ENCODE measurements around the gene B9D1.
A peak's percentile ranks its signal among the peaks of the same experiment; 100 is the strongest.

B9D1 gene

GRCh38 chr17:19301973-19302372 lies 60.5 kb downstream of the B9D1 start:
- Histone ChIP-seq H3K27ac (ENCODE audit: low read depth, low read length) (no peak overlapping the region), H3K36me3 (ENCODE audit: control insufficient read depth, low read length) (no peaks in the 10 kb centered on the region), H3K4me2 (ENCODE audit: low read length) (no peak overlapping the region), H3K9me3 (ENCODE audit: control insufficient read depth, insufficient read depth, low read length) (no peaks in the 10 kb centered on the region), H3K79me2 (ENCODE audit: control insufficient read depth, low read length) (no peaks in the 10 kb centered on the region), H4K20me1 (ENCODE audit: control insufficient read depth, insufficient read depth, low read depth, low read length) (peaks cover 28% of the 10 kb centered on the region), H3K4me1 (ENCODE audit: control insufficient read depth, low read length) (peaks cover 47% of the 10 kb centered on the region), H3F3A (ENCODE audit: control insufficient read depth, insufficient read depth) (peaks cover 17% of the 10 kb centered on the region; the same call in 1 of the 2 replicates), H3K4me3 (ENCODE audit: low read length) (no peak overlapping the region), H3K9me2 (replicated peaks; ENCODE audit: control insufficient read depth, low read length) (no peaks in the 10 kb centered on the region), H3K27me3 (ENCODE audit: control insufficient read depth, low read length) (peaks cover 63% of the 10 kb centered on the region)
- TF ChIP-seq CTCF (IDR thresholded peaks at IDR 0.05; ENCODE audit: low read depth, low read length, poor library complexity, severe bottlenecking) (no peak), EZH2phosphoT487 (IDR thresholded peaks at IDR 0.05; ENCODE audit: borderline replicate concordance, low read length) (no peak)

- H3F3A ChIP-seq (ENCODE audit: control insufficient read depth, insufficient read depth) = peaks cover 15% of the 10 kb centered on the region; the same call in 1 of the 2 replicates
- peaks cover 32% of the 10 kb centered on the region for H4K20me1 ChIP-seq (ENCODE audit: control insufficient read depth, insufficient read depth, low read depth, low read length)
- TF ChIP-seq EZH2phosphoT487 (IDR thresholded peaks at IDR 0.05; ENCODE audit: borderline replicate concordance, low read length) = peak; percentile 47; the same call in 1 of the 2 replicates
- no peak for TF ChIP-seq CTCF (IDR thresholded peaks at IDR 0.05; ENCODE audit: low read depth, low read length, poor library complexity, severe bottlenecking)
- H3K9me3 ChIP-seq (ENCODE audit: control insufficient read depth, insufficient read depth, low read length) = no peaks in the 10 kb centered on the region
- H3K9me2 ChIP-seq (replicated peaks; ENCODE audit: control insufficient read depth, low read length) = no peaks in the 10 kb centered on the region
- no peaks in the 10 kb centered on the region for H3K36me3 ChIP-seq (ENCODE audit: control insufficient read depth, low read length)
- no peak overlapping the region for H3K4me3 ChIP-seq (ENCODE audit: low read length)
- no peaks in the 10 kb centered on the region for H3K79me2 ChIP-seq (ENCODE audit: control insufficient read depth, low read length)
- H3K4me1 ChIP-seq (ENCODE audit: control insufficient read depth, low read length) = peaks cover 42% of the 10 kb centered on the region
- H3K27ac ChIP-seq (ENCODE audit: low read depth, low read length) = no peak overlapping the region
- H3K27me3 ChIP-seq (ENCODE audit: control insufficient read depth, low read length) = peaks cover 65% of the 10 kb centered on the region
- no peak overlapping the region for H3K4me2 ChIP-seq (ENCODE audit: low read length)
Measured at GRCh38 chr17:19301274-19301951, 61.1 kb downstream of the B9D1 start.

DNA sequence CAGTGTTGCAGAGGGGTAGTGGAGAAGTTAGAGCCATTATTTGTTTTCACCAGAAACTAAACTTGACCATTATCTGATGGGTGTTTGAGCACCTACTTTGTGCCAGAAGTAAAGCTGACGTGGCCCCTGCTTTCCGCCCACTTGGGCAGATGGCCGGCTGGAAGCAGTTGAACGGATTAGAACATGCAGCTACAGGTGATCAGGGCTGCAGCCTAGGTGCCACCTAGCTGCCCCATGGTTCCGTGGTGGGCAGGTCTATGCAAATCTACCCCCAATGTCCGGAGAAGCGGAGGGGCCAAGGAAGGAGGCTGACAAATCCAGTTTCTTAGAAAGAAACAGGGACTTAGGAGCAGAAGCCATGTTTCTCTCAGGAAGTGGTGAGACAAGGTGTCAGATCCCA lies 62.7 kb downstream of the B9D1 start:
- Histone ChIP-seq H3K9me2 (replicated peaks; ENCODE audit: control insufficient read depth, low read length) (no peaks in the 10 kb centered on the region), H3K4me1 (ENCODE audit: control insufficient read depth, low read length) (peaks cover 26% of the 10 kb centered on the region), H3K27ac (ENCODE audit: low read depth, low read length) (no peak overlapping the region), H3K9me3 (ENCODE audit: control insufficient read depth, insufficient read depth, low read length) (no peaks in the 10 kb centered on the region), H3K4me3 (ENCODE audit: low read length) (no peak overlapping the region), H3F3A (ENCODE audit: control insufficient read depth, insufficient read depth) (peaks cover 12% of the 10 kb centered on the region; the same call in 1 of the 2 replicates), H3K4me2 (ENCODE audit: low read length) (no peak overlapping the region), H4K20me1 (ENCODE audit: control insufficient read depth, insufficient read depth, low read depth, low read length) (peaks cover 32% of the 10 kb centered on the region), H3K79me2 (ENCODE audit: control insufficient read depth, low read length) (no peaks in the 10 kb centered on the region), H3K36me3 (ENCODE audit: control insufficient read depth, low read length) (no peaks in the 10 kb centered on the region), H3K27me3 (ENCODE audit: control insufficient read depth, low read length) (peaks cover 65% of the 10 kb centered on the region)
- TF ChIP-seq EZH2phosphoT487 (IDR thresholded peaks at IDR 0.05; ENCODE audit: borderline replicate concordance, low read length) = no peak
- TF ChIP-seq CTCF (IDR thresholded peaks at IDR 0.05; ENCODE audit: low read depth, low read length, poor library complexity, severe bottlenecking) = no peak
